Inflammatory macrophage (primary cell): ENCODE measurements around the gene ABHD3.
A peak's percentile ranks its signal among the peaks of the same experiment; 100 is the strongest.
"Not testable (repeated sequence)": the region's sequence is repeated elsewhere in the genome, so short reads cannot be mapped to it uniquely, and the experiment has no call there.

Experiments used
- DNase-seq, 2 donors: peaks; one replicate each; pipeline ENCODE4 v3.0.0-alpha.2; 2020 to 2022
- total RNA-seq, 18 experiments: gene quantifications; one replicate each; lab custom pipeline; 2026; ENCODE audit warnings: mixed read lengths in 6 of 18, inconsistent platforms in 2 of 18; lab: John Stamatoyannopoulos, UW

The ABHD3 gene
- 19.5 to 54.5 (median 42.7) reads per million in 18 experiments for total RNA-seq

- peak; percentile 92 for DNase-seq
Observed at GRCh38 chr18:21704603-21705364, at the start of gene ABHD3. TSS of gene ABHD3 (minus strand) at chr18:21704774. CDS start at chr18:21704665, 109 bp downstream.

GRCh38 chr18:21747764-21748693 is 43.5 kb upstream of the ABHD3 start:
- DNase-seq, result no peak

- DNase-seq, result no peak
Observed at GRCh38 chr18:21747268-21747667, 42.7 kb upstream of the ABHD3 start.

- DNase-seq, result no peak
Observed at GRCh38 chr18:21745231-21745630, 40.7 kb upstream of the ABHD3 start.

GRCh38 chr18:21743166-21743832 is 38.7 kb upstream of the ABHD3 start:
- no peak for DNase-seq

- no peak for DNase-seq
Observed at GRCh38 chr18:21742315-21742687, 37.7 kb upstream of the ABHD3 start.

GRCh38 chr18:21741562-21742314 is 37.2 kb upstream of the ABHD3 start:
- peak in 1 of 2 donors; percentile 34 for DNase-seq

GRCh38 chr18:21741312-21741561 is 36.7 kb upstream of the ABHD3 start:
- DNase-seq, result no peak

GRCh38 chr18:21740538-21741311 is 36.2 kb upstream of the ABHD3 start, which contains the start of gene MIB1:
TSS of gene MIB1 (plus strand) at chr18:21740792. CDS start at chr18:21741584, 792 bp downstream.
- peak; percentile 97 for DNase-seq

- DNase-seq, result no peak
Observed at GRCh38 chr18:21739604-21740537, 35.3 kb upstream of the ABHD3 start.

GRCh38 chr18:21736926-21737325 is 32.4 kb upstream of the ABHD3 start:
- DNase-seq, result not testable (repeated sequence)

- DNase-seq, result no peak
Observed at GRCh38 chr18:21735452-21736015, 31.0 kb upstream of the ABHD3 start.

- no peak for DNase-seq
Observed at GRCh38 chr18:21733011-21733410, 28.4 kb upstream of the ABHD3 start.

- no peak for DNase-seq
Observed at GRCh38 chr18:21727702-21728101, 23.1 kb upstream of the ABHD3 start.

- DNase-seq, result no peak
Observed at GRCh38 chr18:21725201-21725600, 20.6 kb upstream of the ABHD3 start.

- DNase-seq, result no peak
Observed at GRCh38 chr18:21722687-21723086, 18.1 kb upstream of the ABHD3 start.

- DNase-seq, result no peak
Observed at GRCh38 chr18:21714474-21714873, 9.9 kb upstream of the ABHD3 start.

- not testable (repeated sequence) for DNase-seq
Observed at GRCh38 chr18:21707130-21707529, 2.6 kb upstream of the ABHD3 start.

GRCh38 chr18:21706386-21706865 is 1.9 kb upstream of the ABHD3 start:
- no peak for DNase-seq
